HEK293 (cell line): ENCODE results near the gene PLEKHG4.
A peak's percentile ranks its signal among the peaks of the same experiment; 100 is the strongest.

Experiments
- CTCF ChIA-PET: fragments of 350-600 bp; formaldehyde crosslinking; extraction: SDS; loops from one replicate; lab custom pipeline; 2021; ENCODE audit warnings: antibody characterized with exemption; lab: Yijun Ruan, JAX
- POLR2A ChIA-PET: fragments of 300-600 bp; formaldehyde crosslinking; extraction: SDS; loops from one replicate; lab custom pipeline; 2020; ENCODE audit warnings: antibody characterized with exemption, inconsistent platforms; lab: Yijun Ruan, JAX
- H3K27ac ChIP-seq: fragments of 200-500 bp; sonication (Bioruptor generic); 2 replicates; pipeline ENCODE4 v1.5.1; 2014; ENCODE audit warnings: low read depth, low read length, control low read depth, inconsistent platforms; ENCODE audit errors: extremely low read depth
- H3K36me3 ChIP-seq, 2 experiments: fragments of 200-500 bp in 1 of 2; sonication (Bioruptor generic) in 1 of 2; 1 replicate in 1 of 2; 2 replicates in 1 of 2; pipeline ENCODE4 v1.5.1; 2014 to 2017; ENCODE audit warnings: inconsistent platforms in 2 of 2, low read length in 2 of 2; ENCODE audit not compliant: control insufficient read depth in 2 of 2, insufficient read depth in 1 of 2
- H3K4me1 ChIP-seq: fragments of 200-500 bp; sonication (Bioruptor generic); 2 replicates; pipeline ENCODE4 v1.5.1; 2014; ENCODE audit warnings: mild to moderate bottlenecking, low read length, inconsistent platforms; ENCODE audit not compliant: control insufficient read depth, insufficient read depth
- H3K4me3 ChIP-seq: 2 replicates; pipeline ENCODE4 v1.5.1; 2011; ENCODE audit warnings: low read depth, mild to moderate bottlenecking, control low read depth, low read length, moderate library complexity
- H3K9me3 ChIP-seq: fragments of 200-500 bp; sonication (Bioruptor generic); 2 replicates; pipeline ENCODE4 v1.5.1; 2014; ENCODE audit warnings: low read depth, low read length, inconsistent platforms; ENCODE audit not compliant: control insufficient read depth, insufficient read depth
- CTCF ChIP-seq: fragments of 450-650 bp; formaldehyde crosslinking; IDR thresholded peaks from 2 replicates; pipeline ENCODE4 v1.5.1; 2016; ENCODE audit warnings: missing biosample characterization, missing genetic modification characterization
- GLIS2 ChIP-seq: fragments of 450-650 bp; formaldehyde crosslinking; IDR thresholded peaks from 2 replicates; pipeline ENCODE4 v1.5.1; 2016; ENCODE audit warnings: missing biosample characterization, missing genetic modification characterization
- SCRT1 ChIP-seq: fragments of 450-650 bp; formaldehyde crosslinking; IDR thresholded peaks from 2 replicates; pipeline ENCODE4 v1.5.1; 2016; ENCODE audit warnings: missing biosample characterization, missing genetic modification characterization, borderline replicate concordance
- ZBTB20 ChIP-seq: fragments of 450-650 bp; formaldehyde crosslinking; IDR thresholded peaks from 2 replicates; pipeline ENCODE4 v1.5.1; 2016; ENCODE audit warnings: missing biosample characterization, missing genetic modification characterization
- ZNF140 ChIP-seq: fragments of 450-650 bp; formaldehyde crosslinking; IDR thresholded peaks from 2 replicates; pipeline ENCODE4 v1.5.1; 2016; ENCODE audit warnings: missing biosample characterization, missing genetic modification characterization
- ZNF169 ChIP-seq: fragments of 450-650 bp; formaldehyde crosslinking; IDR thresholded peaks from 2 replicates; pipeline ENCODE4 v1.5.1; 2016; ENCODE audit warnings: missing biosample characterization, missing genetic modification characterization
- ZNF366 ChIP-seq: fragments of 450-650 bp; formaldehyde crosslinking; conservative IDR thresholded peaks from 2 replicates; pipeline ENCODE4 v1.5.1; 2016; ENCODE audit warnings: missing biosample characterization, missing genetic modification characterization
- ZNF426 ChIP-seq: fragments of 450-650 bp; formaldehyde crosslinking; IDR thresholded peaks from 2 replicates; pipeline ENCODE4 v1.5.1; 2017; ENCODE audit warnings: missing biosample characterization, missing genetic modification characterization, mild to moderate bottlenecking, inconsistent platforms, moderate library complexity
- ZNF510 ChIP-seq: fragments of 450-650 bp; formaldehyde crosslinking; IDR thresholded peaks from 2 replicates; pipeline ENCODE4 v1.5.1; 2018; ENCODE audit warnings: mild to moderate bottlenecking, missing genetic modification characterization, missing biosample characterization; ENCODE audit not compliant: insufficient replicate concordance
- ZNF561 ChIP-seq: fragments of 450-650 bp; IDR thresholded peaks from 2 replicates; pipeline ENCODE4 v1.5.1; 2018; ENCODE audit warnings: missing biosample characterization, missing genetic modification characterization, borderline replicate concordance
- ZNF623 ChIP-seq: fragments of 450-650 bp; formaldehyde crosslinking; IDR thresholded peaks from 2 replicates; pipeline ENCODE4 v1.5.1; 2016; ENCODE audit warnings: missing biosample characterization, missing genetic modification characterization
- ZNF654 ChIP-seq: fragments of 450-650 bp; formaldehyde crosslinking; IDR thresholded peaks from 2 replicates; pipeline ENCODE4 v1.5.1; 2016; ENCODE audit warnings: low read depth, missing biosample characterization, missing genetic modification characterization
- ZNF768 ChIP-seq: fragments of 450-650 bp; formaldehyde crosslinking; IDR thresholded peaks from 2 replicates; pipeline ENCODE4 v1.5.1; 2018; ENCODE audit warnings: missing biosample characterization, mild to moderate bottlenecking, missing genetic modification characterization
- ZNF785 ChIP-seq: fragments of 450-650 bp; formaldehyde crosslinking; IDR thresholded peaks from 2 replicates; pipeline ENCODE4 v1.5.1; 2016; ENCODE audit warnings: missing biosample characterization, missing genetic modification characterization
- ZNF843 ChIP-seq: fragments of 450-650 bp; formaldehyde crosslinking; IDR thresholded peaks from 2 replicates; pipeline ENCODE4 v1.5.1; 2016; ENCODE audit warnings: missing biosample characterization, missing genetic modification characterization
- TF ChIP-seq, protein P1 (sequence below): fragments of 450-650 bp; formaldehyde crosslinking; IDR thresholded peaks from 2 replicates; pipeline ENCODE4 v1.5.1; 2016; ENCODE audit warnings: missing biosample characterization, missing genetic modification characterization
- TF ChIP-seq, protein P2 (sequence below): fragments of 450-650 bp; formaldehyde crosslinking; conservative IDR thresholded peaks from 2 replicates; pipeline ENCODE4 v1.5.1; 2016; ENCODE audit warnings: low read depth, missing biosample characterization, missing genetic modification characterization

PLEKHG4 gene

GRCh38 chr16:67235816-67236562 lies 43.3 kb upstream of the PLEKHG4 start:
- no peaks in the 10 kb centered on the region for H3K9me3 ChIP-seq
- TF ChIP-seq SCRT1 (tag by site-specific recombination) (no peak), ZNF366 (peak; percentile 38; the same call in 1 of the 2 replicates), CTCF (no peak), ZNF169 (tag by site-specific recombination) (0 out of 2 replicates have a peak, but pooled peaks have one; percentile 19), ZNF654 (tag by site-specific recombination) (no peak), ZNF843 (tag by site-specific recombination) (no peak), ZNF510 (tag by site-specific recombination) (no peak), ZNF561 (tag by site-specific recombination) (no peak), ZNF140 (no peak), ZBTB20 (no peak), ZNF426 (no peak), ZNF785 (no peak), ZNF768 (tag by site-specific recombination) (no peak), ZNF623 (tag by site-specific recombination) (no peak), GLIS2 (no peak)
- TF ChIP-seq, protein P1, sequence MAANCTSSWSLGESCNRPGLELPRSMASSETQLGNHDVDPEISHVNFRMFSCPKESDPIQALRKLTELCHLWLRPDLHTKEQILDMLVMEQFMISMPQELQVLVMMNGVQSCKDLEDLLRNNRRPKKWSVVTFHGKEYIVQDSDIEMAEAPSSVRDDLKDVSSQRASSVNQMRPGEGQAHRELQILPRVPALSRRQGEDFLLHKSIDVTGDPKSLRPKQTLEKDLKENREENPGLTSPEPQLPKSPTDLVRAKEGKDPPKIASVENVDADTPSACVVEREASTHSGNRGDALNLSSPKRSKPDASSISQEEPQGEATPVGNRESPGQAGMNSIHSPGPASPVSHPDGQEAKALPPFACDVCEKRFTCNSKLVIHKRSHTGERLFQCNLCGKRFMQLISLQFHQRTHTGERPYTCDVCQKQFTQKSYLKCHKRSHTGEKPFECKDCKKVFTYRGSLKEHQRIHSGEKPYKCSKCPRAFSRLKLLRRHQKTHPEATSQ (tag by site-specific recombination), result no peak
- TF ChIP-seq, protein P2, sequence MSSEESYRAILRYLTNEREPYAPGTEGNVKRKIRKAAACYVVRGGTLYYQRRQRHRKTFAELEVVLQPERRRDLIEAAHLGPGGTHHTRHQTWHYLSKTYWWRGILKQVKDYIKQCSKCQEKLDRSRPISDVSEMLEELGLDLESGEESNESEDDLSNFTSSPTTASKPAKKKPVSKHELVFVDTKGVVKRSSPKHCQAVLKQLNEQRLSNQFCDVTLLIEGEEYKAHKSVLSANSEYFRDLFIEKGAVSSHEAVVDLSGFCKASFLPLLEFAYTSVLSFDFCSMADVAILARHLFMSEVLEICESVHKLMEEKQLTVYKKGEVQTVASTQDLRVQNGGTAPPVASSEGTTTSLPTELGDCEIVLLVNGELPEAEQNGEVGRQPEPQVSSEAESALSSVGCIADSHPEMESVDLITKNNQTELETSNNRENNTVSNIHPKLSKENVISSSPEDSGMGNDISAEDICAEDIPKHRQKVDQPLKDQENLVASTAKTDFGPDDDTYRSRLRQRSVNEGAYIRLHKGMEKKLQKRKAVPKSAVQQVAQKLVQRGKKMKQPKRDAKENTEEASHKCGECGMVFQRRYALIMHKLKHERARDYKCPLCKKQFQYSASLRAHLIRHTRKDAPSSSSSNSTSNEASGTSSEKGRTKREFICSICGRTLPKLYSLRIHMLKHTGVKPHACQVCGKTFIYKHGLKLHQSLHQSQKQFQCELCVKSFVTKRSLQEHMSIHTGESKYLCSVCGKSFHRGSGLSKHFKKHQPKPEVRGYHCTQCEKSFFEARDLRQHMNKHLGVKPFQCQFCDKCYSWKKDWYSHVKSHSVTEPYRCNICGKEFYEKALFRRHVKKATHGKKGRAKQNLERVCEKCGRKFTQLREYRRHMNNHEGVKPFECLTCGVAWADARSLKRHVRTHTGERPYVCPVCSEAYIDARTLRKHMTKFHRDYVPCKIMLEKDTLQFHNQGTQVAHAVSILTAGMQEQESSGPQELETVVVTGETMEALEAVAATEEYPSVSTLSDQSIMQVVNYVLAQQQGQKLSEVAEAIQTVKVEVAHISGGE, result no peak
- TF ChIP-seq, all 188 proteins: peak for 2
- Histone ChIP-seq H3K4me3 (no peak overlapping the region), H3K4me1 (no peaks in the 10 kb centered on the region), H3K36me3 (peaks cover 8 to 73% of the 10 kb centered on the region in 2 experiments; a peak in 2 of 3 replicates), H3K27ac (no peak overlapping the region)
- ChIA-PET CTCF (interaction anchor here (0.6 to 1.4 kb wide), 2 partner anchors 10 to 497 kb away, joined by 3 read pairs; no protein-coding TSS in a partner anchor), POLR2A (interaction anchor here (1.3 to 4.0 kb wide), 3 partner anchors 9 to 13 kb away, joined by 3 to 25 read pairs (median 22); partner anchors contain the start of genes FHOD1 and TMEM208)
